HG03575 (cell line): ENCODE results near the gene ECE1.
"Not testable (repeated sequence)": the region's sequence is repeated elsewhere in the genome, so short reads cannot be mapped to it uniquely, and the experiment has no call there.

Source experiments
- ATAC-seq: cut with Tn5 transposase; IDR thresholded peaks from one replicate; pipeline ENCODE4 v1.9.1; 2021; ENCODE audit not compliant: unreplicated experiment, insufficient number of reproducible peaks, low FRiP score; ENCODE audit errors: extremely low read depth

The ECE1 gene

GRCh38 chr1:21296509-21297354, 6.5 kb upstream of the ECE1 start:
- no peak for ATAC-seq

- no peak for ATAC-seq
These were observed 5.3 kb upstream of the ECE1 start for GRCh38 chr1:21295545-21295944.

- ATAC-seq = no peak
These were observed 4.7 kb upstream of the ECE1 start for GRCh38 chr1:21295002-21295401.

- peak; percentile 34 for ATAC-seq
These were observed 4.2 kb upstream of the ECE1 start for GRCh38 chr1:21294266-21294989.

- no peak for ATAC-seq
These were observed 3.4 kb upstream of the ECE1 start for GRCh38 chr1:21293537-21294265.

- ATAC-seq = no peak
These were observed 2.8 kb upstream of the ECE1 start for GRCh38 chr1:21292984-21293536.

- no peak for ATAC-seq
These were observed 2.3 kb upstream of the ECE1 start for GRCh38 chr1:21292503-21292983.

GRCh38 chr1:21291964-21292363, 1.7 kb upstream of the ECE1 start:
- ATAC-seq = no peak

GRCh38 chr1:21291184-21291583, 921 bp upstream of the ECE1 start:
- ATAC-seq = no peak

- ATAC-seq = no peak
These were observed 282 bp upstream of the ECE1 start for GRCh38 chr1:21290546-21290944.

- no peak for ATAC-seq
These were observed 1.1 kb downstream of the ECE1 start for GRCh38 chr1:21289127-21289526.

- ATAC-seq = no peak
These were observed 2.3 kb downstream of the ECE1 start for GRCh38 chr1:21287905-21288514.

- not testable (repeated sequence) for ATAC-seq
These were observed 4.9 kb downstream of the ECE1 start for GRCh38 chr1:21285386-21285785.

GRCh38 chr1:21285055-21285372, 5.2 kb downstream of the ECE1 start:
- ATAC-seq = no peak

GRCh38 chr1:21284206-21285054, 5.8 kb downstream of the ECE1 start:
- ATAC-seq = no peak

GRCh38 chr1:21283524-21283923, 6.7 kb downstream of the ECE1 start:
- no peak for ATAC-seq

GRCh38 chr1:21282020-21282419, 8.2 kb downstream of the ECE1 start:
- not testable (repeated sequence) for ATAC-seq

GRCh38 chr1:21280482-21280881, 9.8 kb downstream of the ECE1 start:
- ATAC-seq = no peak
